Neural progenitor cell (in vitro differentiated cells): ENCODE results near the gene ALKBH4. TPM values are rescaled to one million over a fixed set of nuclear protein-coding genes. Genes with fewer than 3 reads are reported as not detected.
"Not testable (repeated sequence)": the region's sequence is repeated elsewhere in the genome, so short reads cannot be mapped to it uniquely, and the experiment has no call there.

Source experiments
- DNase-seq: peaks from one replicate; pipeline ENCODE4 v3.0.0-alpha.2; 2016; ENCODE audit warnings: low spot score
- H2AFZ ChIP-seq: fragments of 200-600 bp; sonication (generic); replicated peaks from 2 replicates; pipeline ENCODE4 v1.6.1; 2016; ENCODE audit warnings: antibody characterized with exemption
- H3F3A ChIP-seq: fragments of 200-600 bp; sonication (generic); 2 replicates; pipeline ENCODE4 v1.6.1; 2016; ENCODE audit warnings: antibody characterized with exemption, low read depth
- H3K27ac ChIP-seq: fragments of 200-600 bp; sonication (generic); 2 replicates; pipeline ENCODE4 v1.5.1; 2016; ENCODE audit warnings: mild to moderate bottlenecking
- H3K27me3 ChIP-seq: fragments of 200-600 bp; sonication (generic); 2 replicates; pipeline ENCODE4 v1.6.1; 2016; ENCODE audit warnings: mild to moderate bottlenecking, moderate library complexity
- H3K36me3 ChIP-seq: fragments of 200-600 bp; sonication (generic); 2 replicates; pipeline ENCODE4 v1.5.1; 2016
- H3K4me1 ChIP-seq: fragments of 200-600 bp; sonication (generic); 2 replicates; pipeline ENCODE4 v1.6.1; 2016; ENCODE audit warnings: mixed run types
- H3K4me2 ChIP-seq: fragments of 200-600 bp; sonication (generic); 2 replicates; pipeline ENCODE4 v1.6.1; 2016
- H3K4me3 ChIP-seq: fragments of 200-600 bp; sonication (generic); 2 replicates; pipeline ENCODE4 v1.5.1; 2016
- H3K79me2 ChIP-seq: fragments of 200-600 bp; sonication (generic); 2 replicates; pipeline ENCODE4 v1.6.1; 2016; ENCODE audit warnings: low read depth
- H3K9ac ChIP-seq: fragments of 200-600 bp; sonication (generic); 2 replicates; pipeline ENCODE4 v1.6.1; 2016
- H3K9me3 ChIP-seq: fragments of 200-600 bp; sonication (generic); 2 replicates; pipeline ENCODE4 v1.5.1; 2016; ENCODE audit warnings: low read depth
- H4K20me1 ChIP-seq: fragments of 200-600 bp; sonication (generic); 2 replicates; pipeline ENCODE4 v1.6.1; 2016; ENCODE audit warnings: low read depth
- H3K27ac Mint-ChIP-seq: 3 replicates; pipeline ENCODE4 v1.8.0; 2021; ENCODE audit warnings: mixed read lengths
- H3K27me3 Mint-ChIP-seq: 2 replicates; pipeline ENCODE4 v1.8.0; 2022; ENCODE audit warnings: low read depth, mild to moderate bottlenecking, inconsistent platforms, moderate library complexity, mixed read lengths; ENCODE audit not compliant: insufficient read depth
- H3K36me3 Mint-ChIP-seq: 3 replicates; pipeline ENCODE4 v1.8.0; 2021; ENCODE audit warnings: mixed read lengths
- H3K4me1 Mint-ChIP-seq: 3 replicates; pipeline ENCODE4 v1.8.0; 2021; ENCODE audit warnings: mixed read lengths
- H3K4me3 Mint-ChIP-seq: 3 replicates; pipeline ENCODE4 v1.8.0; 2021; ENCODE audit warnings: mild to moderate bottlenecking, moderate library complexity, mixed read lengths
- H3K9me3 Mint-ChIP-seq: 3 replicates; pipeline ENCODE4 v1.8.0; 2020; ENCODE audit warnings: mixed read lengths
- total RNA-seq: library from RNA; depleted of rRNA; stranded (reverse); fragments of >200 nt; gene quantifications from 2 replicates; pipeline ENCODE4 v1.2.3, GENCODE V29; 2015; ENCODE audit warnings: low replicate concordance

Gene ALKBH4
- total RNA-seq, 1 donor from 2014 or later = 6.5 TPM

DNA sequence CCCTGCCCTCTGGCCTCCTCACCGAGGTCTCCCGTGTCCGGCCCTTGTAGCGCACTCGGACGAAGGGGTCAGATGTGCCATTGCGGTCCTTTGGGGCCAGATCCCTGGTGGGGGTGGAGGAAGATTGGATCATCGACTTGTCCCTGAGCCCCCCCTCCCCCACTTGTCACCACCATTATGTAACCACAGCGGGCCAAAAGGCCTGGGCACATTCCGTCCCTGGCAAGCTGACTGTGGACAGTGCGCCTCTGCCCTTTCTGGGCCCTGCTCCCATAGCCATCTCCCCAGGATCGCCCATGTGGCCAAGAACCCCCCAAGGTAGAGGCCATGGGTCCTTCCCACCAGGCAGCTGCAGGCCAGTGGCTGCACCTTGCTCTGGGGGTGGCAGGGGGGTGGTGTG is 38.5 kb upstream of the ALKBH4 start:
- not testable (repeated sequence) for H3K27me3 Mint-ChIP-seq

DNA sequence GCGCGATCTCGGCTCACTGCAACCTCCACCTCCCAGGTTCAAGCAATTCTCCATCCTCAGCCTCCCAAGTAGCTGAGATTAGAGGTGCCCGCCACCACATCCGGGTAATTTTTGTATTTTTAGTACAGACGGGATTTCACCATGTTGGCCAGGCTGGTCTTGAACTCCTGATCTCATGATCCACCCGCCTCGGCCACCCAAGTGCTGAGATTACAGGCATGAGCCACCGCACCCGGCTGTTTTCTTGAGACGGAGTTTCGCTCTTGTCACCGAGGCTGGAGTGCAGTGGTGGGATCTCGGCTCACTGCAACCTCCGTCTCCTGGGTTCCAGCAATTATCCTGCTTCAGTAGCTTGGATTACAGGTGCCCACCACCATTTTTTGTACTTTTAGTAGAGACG is 33.7 kb upstream of the ALKBH4 start:
- not testable (repeated sequence) for H3K27me3 ChIP-seq, H3K79me2 ChIP-seq, DNase-seq, H3K36me3 Mint-ChIP-seq, H3K4me1 Mint-ChIP-seq, H3K9me3 Mint-ChIP-seq, H3K4me1 ChIP-seq, H4K20me1 ChIP-seq, H3K9me3 ChIP-seq, H2AFZ ChIP-seq, H3K27ac ChIP-seq, H3K9ac ChIP-seq, H3F3A ChIP-seq, H3K4me2 ChIP-seq, H3K27me3 Mint-ChIP-seq, H3K4me3 Mint-ChIP-seq, H3K27ac Mint-ChIP-seq, H3K4me3 ChIP-seq, H3K36me3 ChIP-seq

More for the DNA sequence above, 38.5 kb upstream of the ALKBH4 start:
- not testable (repeated sequence) for H3K9ac ChIP-seq, H3K79me2 ChIP-seq, H3K27ac Mint-ChIP-seq, H3K27ac ChIP-seq, H3K4me1 Mint-ChIP-seq, H3K9me3 ChIP-seq, H3K4me3 Mint-ChIP-seq, H3K4me1 ChIP-seq, H3K36me3 ChIP-seq, H3K36me3 Mint-ChIP-seq, H4K20me1 ChIP-seq, H3K27me3 ChIP-seq, H3K4me2 ChIP-seq, H3K4me3 ChIP-seq, H3F3A ChIP-seq, H2AFZ ChIP-seq, DNase-seq, H3K9me3 Mint-ChIP-seq

DNA sequence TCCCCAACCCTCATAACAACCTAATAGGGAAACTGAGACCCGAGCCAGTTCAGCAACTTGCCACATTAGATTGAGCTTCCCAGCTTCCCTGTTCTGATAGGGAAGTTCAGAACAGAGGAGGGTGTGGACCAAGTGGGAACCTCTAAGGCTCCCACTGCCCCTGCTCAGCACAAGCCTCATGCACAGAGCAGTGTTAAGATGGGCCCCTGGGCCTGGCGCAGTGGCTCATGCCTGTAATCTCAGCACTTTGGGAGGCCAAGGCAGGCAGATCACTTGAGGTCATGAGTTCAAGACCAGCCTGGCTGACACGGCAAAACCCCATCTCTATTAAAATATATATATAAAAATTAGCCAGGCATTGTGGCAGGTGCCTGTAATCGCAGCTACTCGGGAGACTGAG is 32.6 kb upstream of the ALKBH4 start:
- not testable (repeated sequence) for H3K79me2 ChIP-seq, H3K9ac ChIP-seq, H3K4me3 Mint-ChIP-seq, H4K20me1 ChIP-seq, H3K9me3 ChIP-seq, H3K4me1 Mint-ChIP-seq, H3K27ac Mint-ChIP-seq, H3K4me1 ChIP-seq, H3F3A ChIP-seq, H3K27me3 Mint-ChIP-seq, H2AFZ ChIP-seq, H3K9me3 Mint-ChIP-seq, H3K4me3 ChIP-seq, DNase-seq, H3K27ac ChIP-seq, H3K36me3 Mint-ChIP-seq, H3K4me2 ChIP-seq, H3K27me3 ChIP-seq, H3K36me3 ChIP-seq

DNA sequence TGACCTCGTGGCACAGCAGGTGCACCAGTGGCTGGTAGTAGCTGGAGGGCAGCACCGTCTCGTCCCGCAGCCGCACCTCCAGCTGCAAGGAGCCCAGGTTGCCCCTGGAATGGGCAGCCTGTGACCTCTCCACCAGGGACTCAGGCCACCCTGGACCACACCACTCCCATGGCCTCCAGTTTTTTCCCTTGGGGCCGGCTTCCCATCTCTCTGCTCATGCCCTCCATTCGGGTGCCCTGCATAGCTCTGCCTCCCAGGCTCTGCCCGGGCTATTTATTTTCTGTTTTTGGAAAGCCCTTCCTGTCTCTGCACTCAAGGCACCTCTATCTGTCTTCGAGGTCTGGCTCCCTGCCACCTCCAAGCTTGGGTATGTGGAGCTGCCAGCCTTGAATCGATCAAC is 32.2 kb upstream of the ALKBH4 start:
- H3K9me3 Mint-ChIP-seq, H3K9me3 ChIP-seq, H3K4me1 Mint-ChIP-seq, H3K4me3 ChIP-seq, H3K36me3 ChIP-seq, H2AFZ ChIP-seq, H3K27me3 Mint-ChIP-seq, H3K27ac ChIP-seq, DNase-seq, H3F3A ChIP-seq, H3K27ac Mint-ChIP-seq, H3K79me2 ChIP-seq, H3K4me1 ChIP-seq, H3K9ac ChIP-seq, H3K27me3 ChIP-seq, H3K36me3 Mint-ChIP-seq, H3K4me2 ChIP-seq, H3K4me3 Mint-ChIP-seq, H4K20me1 ChIP-seq: not testable (repeated sequence)

DNA sequence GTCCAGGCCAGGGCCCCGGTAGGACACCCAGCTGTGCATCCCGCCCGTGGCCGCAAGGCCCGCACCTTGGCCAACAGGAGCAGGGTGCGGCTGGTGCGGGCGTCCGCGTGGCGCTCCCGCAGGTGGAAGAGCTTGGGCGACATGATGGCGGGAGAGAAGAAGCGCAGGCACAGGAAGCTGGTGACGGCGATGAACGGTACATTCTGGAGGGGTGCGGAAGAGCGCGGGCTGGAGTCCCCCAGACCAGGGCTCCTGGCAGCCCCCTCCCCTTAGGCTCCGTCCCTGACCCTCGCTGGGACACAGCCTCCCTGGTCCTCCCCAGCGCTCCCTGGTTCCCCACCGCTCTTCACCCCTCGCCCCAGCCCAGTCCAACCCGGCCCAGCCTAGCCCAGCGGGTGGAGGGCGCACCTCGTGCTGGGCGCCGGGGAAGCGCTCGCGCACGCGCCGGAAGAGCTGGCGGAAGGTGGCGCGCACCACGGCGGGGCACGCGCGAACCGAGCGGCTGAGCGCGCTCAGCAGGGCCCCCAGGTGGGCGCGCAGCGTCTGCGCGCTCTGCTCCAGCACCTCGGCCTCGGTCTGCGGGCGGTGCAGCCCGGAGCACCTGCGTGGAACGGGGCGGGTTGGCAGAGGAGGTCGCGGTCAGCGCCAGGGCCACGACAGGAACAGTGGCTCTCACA is 29.9 kb upstream of the ALKBH4 start:
- not testable (repeated sequence) for H3K79me2 ChIP-seq, H3K4me3 ChIP-seq, H3K36me3 Mint-ChIP-seq, H3K4me1 ChIP-seq, H3K4me1 Mint-ChIP-seq, H4K20me1 ChIP-seq, H2AFZ ChIP-seq, H3K27me3 ChIP-seq, H3K27ac ChIP-seq, H3F3A ChIP-seq, H3K27me3 Mint-ChIP-seq, H3K9ac ChIP-seq, H3K36me3 ChIP-seq, H3K9me3 Mint-ChIP-seq, H3K4me3 Mint-ChIP-seq, H3K4me2 ChIP-seq, DNase-seq, H3K9me3 ChIP-seq, H3K27ac Mint-ChIP-seq

DNA sequence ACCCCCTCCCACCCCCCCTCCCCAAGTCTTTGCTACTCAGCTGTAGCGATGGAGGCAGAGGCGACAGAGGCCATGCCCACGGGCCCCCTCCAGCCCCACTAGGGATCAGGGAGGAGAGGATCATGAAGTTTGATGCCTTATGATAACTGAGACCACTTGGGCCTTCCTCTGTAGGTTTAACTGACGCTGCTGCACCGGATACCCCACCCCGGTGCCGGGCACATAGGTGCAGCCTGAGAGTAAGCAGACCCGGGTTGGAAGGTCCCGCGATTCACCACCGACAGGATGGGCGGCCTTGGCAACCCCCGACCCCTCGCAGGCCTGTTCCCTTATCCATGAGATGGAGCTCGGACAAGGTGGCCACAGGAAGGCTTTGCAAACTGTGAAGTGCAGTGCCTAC is 29.4 kb upstream of the ALKBH4 start:
- H3K4me2 ChIP-seq, H3K4me3 Mint-ChIP-seq, H3K9me3 ChIP-seq, H3K9ac ChIP-seq, H3K27me3 Mint-ChIP-seq, H3K4me1 Mint-ChIP-seq, H3K79me2 ChIP-seq, DNase-seq, H4K20me1 ChIP-seq, H3K4me3 ChIP-seq, H3K36me3 ChIP-seq, H2AFZ ChIP-seq, H3K4me1 ChIP-seq, H3F3A ChIP-seq, H3K36me3 Mint-ChIP-seq, H3K27me3 ChIP-seq, H3K9me3 Mint-ChIP-seq, H3K27ac ChIP-seq, H3K27ac Mint-ChIP-seq: not testable (repeated sequence)

DNA sequence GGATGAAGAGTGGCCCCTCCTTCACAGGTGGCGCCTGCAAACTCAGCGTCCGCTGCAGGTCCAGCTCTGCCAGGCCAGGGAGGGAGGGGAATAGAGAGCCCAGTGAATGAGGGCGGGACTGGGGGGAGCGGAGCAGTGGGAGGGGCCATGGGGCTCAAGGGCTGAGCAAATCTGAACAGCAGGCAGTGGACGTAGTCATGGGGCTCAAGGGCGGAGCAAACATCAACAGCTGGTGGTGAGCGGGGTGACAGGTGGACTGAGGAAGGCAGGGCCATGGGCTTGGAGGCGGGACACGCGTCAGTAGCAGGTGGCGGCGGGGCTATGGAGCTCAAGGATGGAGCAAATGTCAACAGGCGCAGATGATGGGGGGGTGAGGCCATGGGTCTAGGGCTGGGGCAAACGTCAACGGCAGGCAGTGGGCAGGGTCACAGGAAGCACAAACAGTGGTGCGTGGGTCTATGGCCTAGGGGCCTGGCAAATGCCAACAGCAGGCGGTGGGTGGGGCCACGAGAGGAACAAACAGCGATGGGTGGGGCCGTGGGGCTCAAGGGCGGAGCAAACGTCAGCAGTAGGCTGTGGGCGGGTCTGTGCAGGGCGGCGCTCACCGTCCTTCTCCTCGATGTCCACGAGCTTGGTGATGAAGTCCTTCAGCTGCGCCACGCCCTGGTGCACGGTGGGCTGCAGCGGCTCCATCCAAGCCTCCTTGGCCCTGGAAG is 28.7 kb upstream of the ALKBH4 start:
- not testable (repeated sequence) for H3K36me3 ChIP-seq, H2AFZ ChIP-seq, H3K4me3 Mint-ChIP-seq, H3K36me3 Mint-ChIP-seq, H4K20me1 ChIP-seq, H3K79me2 ChIP-seq, H3K4me2 ChIP-seq, H3F3A ChIP-seq, H3K4me3 ChIP-seq, H3K9me3 Mint-ChIP-seq, H3K4me1 Mint-ChIP-seq, H3K27ac ChIP-seq, H3K27ac Mint-ChIP-seq, DNase-seq, H3K9ac ChIP-seq, H3K9me3 ChIP-seq, H3K27me3 ChIP-seq, H3K4me1 ChIP-seq, H3K27me3 Mint-ChIP-seq

DNA sequence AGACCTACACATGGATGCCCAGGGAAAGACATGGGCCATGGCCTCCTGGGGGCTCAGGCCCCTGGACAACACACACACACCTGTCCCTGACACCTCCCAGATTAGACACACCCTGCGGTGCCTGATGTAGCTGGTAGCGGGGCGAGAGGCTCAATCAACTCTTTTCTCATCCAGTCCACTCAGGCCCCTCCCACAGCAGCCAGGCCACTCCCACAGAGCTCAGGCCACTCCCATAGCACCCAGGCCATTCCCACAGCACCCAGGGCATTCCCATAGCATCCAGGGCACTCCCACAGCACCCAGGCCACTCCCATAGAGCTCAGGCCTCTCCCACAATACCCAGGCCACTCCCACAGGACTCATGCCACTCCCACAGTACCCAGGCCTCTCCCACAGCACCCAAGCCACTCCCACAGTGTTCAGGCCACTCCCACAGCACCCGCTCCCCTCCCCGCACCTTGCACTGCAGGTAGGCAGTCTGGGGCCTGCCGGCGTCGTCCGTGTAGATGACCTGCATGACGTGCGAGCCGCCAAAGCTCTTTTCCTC is 25.9 kb upstream of the ALKBH4 start:
- H3K4me1 Mint-ChIP-seq, H3K9me3 ChIP-seq, H3K27ac ChIP-seq, H3K9me3 Mint-ChIP-seq, H3K4me1 ChIP-seq, H2AFZ ChIP-seq, H3K27ac Mint-ChIP-seq, H3K4me3 Mint-ChIP-seq, H3K27me3 Mint-ChIP-seq, H3K36me3 ChIP-seq, H3F3A ChIP-seq, DNase-seq, H3K4me2 ChIP-seq, H3K79me2 ChIP-seq, H3K9ac ChIP-seq, H3K36me3 Mint-ChIP-seq, H3K4me3 ChIP-seq, H3K27me3 ChIP-seq, H4K20me1 ChIP-seq: not testable (repeated sequence)
